DND-41 (cell line): ENCODE measurements around the gene THRB.

Experiments used
- ATAC-seq: fragments of 200-7000 bp; cut with Tn5 transposase; 3 replicates; pipeline ENCODE4 v1.9.1; 2021; ENCODE audit warnings: low read depth; ENCODE audit not compliant: insufficient read depth
- DNase-seq: peaks from one replicate; pipeline ENCODE4 v3.0.0-alpha.2; 2020
- H2AFZ ChIP-seq: 2 replicates; pipeline ENCODE4 v1.6.0; 2012; ENCODE audit warnings: low read depth, low read length
- H3K27ac ChIP-seq: 2 replicates; pipeline ENCODE4 v1.5.1; 2012; ENCODE audit warnings: low read length, inconsistent platforms
- H3K27me3 ChIP-seq: fragments of 200-600 bp; sonication (generic); 2 replicates; pipeline ENCODE4 v1.6.0; 2012; ENCODE audit warnings: low read length, mild to moderate bottlenecking, inconsistent platforms; ENCODE audit not compliant: insufficient read depth, poor library complexity
- H3K36me3 ChIP-seq: 2 replicates; pipeline ENCODE4 v1.5.1; 2012; ENCODE audit warnings: low read length, inconsistent platforms; ENCODE audit not compliant: insufficient read depth
- H3K4me1 ChIP-seq: 2 replicates; pipeline ENCODE4 v1.5.1; 2012; ENCODE audit warnings: mild to moderate bottlenecking, low read length; ENCODE audit not compliant: insufficient read depth
- H3K4me2 ChIP-seq: 2 replicates; pipeline ENCODE4 v1.6.0; 2012; ENCODE audit warnings: mild to moderate bottlenecking, moderate library complexity, low read length, inconsistent platforms; ENCODE audit not compliant: insufficient read depth
- H3K4me3 ChIP-seq, 2 experiments: fragments of 200-600 bp in 1 of 2; shearing (Covaris generic) in 1 of 2; 2 replicates each; pipeline ENCODE4 v1.5.1; 2012 to 2016; ENCODE audit warnings: inconsistent platforms in 2 of 2, low read length in 2 of 2, mild to moderate bottlenecking in 2 of 2, low read depth in 1 of 2, moderate library complexity in 1 of 2
- H3K79me2 ChIP-seq: 2 replicates; pipeline ENCODE4 v1.6.0; 2012; ENCODE audit warnings: low read length, inconsistent platforms; ENCODE audit not compliant: insufficient read depth
- H3K9ac ChIP-seq: 2 replicates; pipeline ENCODE4 v1.6.0; 2012; ENCODE audit warnings: low read depth, mild to moderate bottlenecking, inconsistent platforms, low read length, moderate library complexity
- H3K9me3 ChIP-seq: 2 replicates; pipeline ENCODE4 v1.5.1; 2012; ENCODE audit warnings: low read length, moderate library complexity, mild to moderate bottlenecking, inconsistent platforms; ENCODE audit not compliant: insufficient read depth, severe bottlenecking
- H4K20me1 ChIP-seq: 2 replicates; pipeline ENCODE4 v1.6.0; 2012; ENCODE audit warnings: low read length; ENCODE audit not compliant: insufficient read depth
- EZH2 ChIP-seq: IDR thresholded peaks from 3 replicates; pipeline ENCODE4 v1.6.1; 2012; ENCODE audit warnings: borderline replicate concordance, low read depth, mild to moderate bottlenecking, moderate library complexity, low read length, inconsistent platforms; ENCODE audit not compliant: severe bottlenecking
- TF ChIP-seq, protein P1 (sequence below): IDR thresholded peaks from 2 replicates; pipeline ENCODE4 v1.5.1; 2012; ENCODE audit warnings: borderline replicate concordance, low read length, moderate library complexity, mild to moderate bottlenecking; ENCODE audit not compliant: poor library complexity, severe bottlenecking; ENCODE audit errors: extremely low read depth

Gene THRB

DNA sequence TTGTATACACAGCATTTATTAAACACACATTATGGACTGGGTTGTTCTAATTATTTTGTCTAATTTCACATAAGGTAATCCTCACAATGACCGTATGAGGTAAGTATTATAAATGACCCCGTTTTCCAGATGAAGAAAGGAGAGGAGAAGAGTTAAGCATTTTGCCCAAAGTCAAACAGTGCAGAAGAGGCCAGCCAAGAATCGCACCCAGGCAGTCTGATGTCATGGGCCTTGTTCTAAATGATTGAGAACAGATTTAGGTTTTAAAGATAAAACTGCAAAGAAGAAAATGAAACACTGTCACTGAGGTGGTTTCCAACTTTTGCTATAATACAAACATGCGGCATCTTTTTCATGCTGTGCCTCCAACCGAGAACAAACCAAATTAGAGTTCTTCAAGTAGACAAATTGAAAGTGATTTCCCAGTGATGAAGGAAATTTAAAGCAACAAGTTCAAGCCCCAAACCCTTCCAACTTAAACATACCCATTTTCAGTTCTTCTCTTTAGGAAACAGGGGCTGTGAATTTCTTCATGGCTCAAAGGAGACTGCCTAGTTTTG, 155.3 kb downstream of the THRB start:
- Histone ChIP-seq H3K9me3 (no peaks in the 10 kb centered on the region), H4K20me1 (no peaks in the 10 kb centered on the region), H3K27me3 (no peaks in the 10 kb centered on the region), H3K27ac (no peak overlapping the region), H3K4me1 (no peaks in the 10 kb centered on the region), H3K9ac (no peak overlapping the region), H3K4me3 (no peak overlapping the region), H2AFZ (no peak overlapping the region), H3K36me3 (no peaks in the 10 kb centered on the region), H3K4me2 (no peak overlapping the region), H3K79me2 (no peaks in the 10 kb centered on the region)
- ATAC-seq (no peak), DNase-seq (no peak)
- TF ChIP-seq, protein P1, sequence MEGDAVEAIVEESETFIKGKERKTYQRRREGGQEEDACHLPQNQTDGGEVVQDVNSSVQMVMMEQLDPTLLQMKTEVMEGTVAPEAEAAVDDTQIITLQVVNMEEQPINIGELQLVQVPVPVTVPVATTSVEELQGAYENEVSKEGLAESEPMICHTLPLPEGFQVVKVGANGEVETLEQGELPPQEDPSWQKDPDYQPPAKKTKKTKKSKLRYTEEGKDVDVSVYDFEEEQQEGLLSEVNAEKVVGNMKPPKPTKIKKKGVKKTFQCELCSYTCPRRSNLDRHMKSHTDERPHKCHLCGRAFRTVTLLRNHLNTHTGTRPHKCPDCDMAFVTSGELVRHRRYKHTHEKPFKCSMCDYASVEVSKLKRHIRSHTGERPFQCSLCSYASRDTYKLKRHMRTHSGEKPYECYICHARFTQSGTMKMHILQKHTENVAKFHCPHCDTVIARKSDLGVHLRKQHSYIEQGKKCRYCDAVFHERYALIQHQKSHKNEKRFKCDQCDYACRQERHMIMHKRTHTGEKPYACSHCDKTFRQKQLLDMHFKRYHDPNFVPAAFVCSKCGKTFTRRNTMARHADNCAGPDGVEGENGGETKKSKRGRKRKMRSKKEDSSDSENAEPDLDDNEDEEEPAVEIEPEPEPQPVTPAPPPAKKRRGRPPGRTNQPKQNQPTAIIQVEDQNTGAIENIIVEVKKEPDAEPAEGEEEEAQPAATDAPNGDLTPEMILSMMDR: no peak
- no peak for TF ChIP-seq EZH2

DNA sequence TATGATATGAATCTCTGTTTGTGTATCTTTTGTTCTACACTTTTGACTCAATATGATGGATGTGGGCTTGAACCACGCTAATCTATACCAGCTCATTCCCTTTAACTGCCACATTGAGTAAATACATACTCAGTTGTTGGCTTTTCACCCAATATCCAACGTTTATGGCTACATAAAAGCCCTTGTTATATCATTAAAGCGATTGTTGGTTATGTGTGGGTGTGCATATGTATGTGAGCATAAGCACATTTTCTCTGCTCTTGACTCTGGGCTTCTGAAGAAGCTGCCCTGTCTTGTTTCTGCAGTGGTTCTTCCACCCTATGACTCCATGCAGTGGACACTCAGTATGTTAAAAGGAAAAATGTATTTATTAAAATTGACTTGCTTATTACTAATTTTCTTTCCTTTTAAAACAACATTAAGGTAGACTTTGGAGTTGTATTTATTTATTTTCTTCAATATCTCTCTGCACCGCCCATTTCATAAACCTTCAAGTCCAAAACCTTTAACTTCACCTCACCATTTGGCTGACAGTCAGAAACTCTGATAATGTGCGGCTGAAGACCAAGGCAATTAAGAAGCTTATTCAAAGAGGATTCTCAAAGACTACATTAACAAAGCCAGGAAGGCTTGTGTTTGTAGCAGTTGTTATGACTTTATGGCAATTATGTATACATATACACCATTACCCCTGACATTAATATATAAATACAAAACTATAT, 156.1 kb downstream of the THRB start:
- Histone ChIP-seq H3K79me2 (no peaks in the 10 kb centered on the region), H3K27me3 (no peaks in the 10 kb centered on the region), H3K4me1 (no peaks in the 10 kb centered on the region), H4K20me1 (no peaks in the 10 kb centered on the region), H3K36me3 (no peaks in the 10 kb centered on the region), H2AFZ (no peak overlapping the region), H3K4me3 (no peak overlapping the region), H3K9me3 (no peaks in the 10 kb centered on the region), H3K4me2 (no peak overlapping the region), H3K9ac (no peak overlapping the region), H3K27ac (no peak overlapping the region)
- no peak for TF ChIP-seq EZH2
- TF ChIP-seq, protein P1: no peak
- no peak for DNase-seq
- ATAC-seq: no peak

DNA sequence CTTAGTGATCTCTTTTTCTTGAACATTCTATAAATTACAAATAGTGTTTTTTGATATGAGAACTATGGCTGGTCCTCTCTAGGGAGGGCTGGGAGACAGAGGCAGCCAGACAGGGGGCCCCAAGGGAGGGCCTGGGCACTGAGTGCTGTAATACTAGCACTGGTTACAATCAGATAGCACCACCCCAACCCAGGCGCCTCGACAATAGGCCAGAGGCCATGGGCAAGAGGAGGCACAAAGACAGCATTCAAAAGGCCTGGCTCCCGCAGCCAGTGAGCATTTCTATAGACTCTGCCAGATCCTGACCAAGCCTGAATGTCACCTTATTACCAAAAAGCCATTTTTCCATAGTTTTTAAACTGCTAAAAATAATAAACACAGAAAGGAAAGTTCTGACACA, 158.5 kb downstream of the THRB start:
- H2AFZ ChIP-seq: no peak overlapping the region

More for the DNA sequence above, 158.5 kb downstream of the THRB start:
- no peaks in the 10 kb centered on the region for H3K9me3 ChIP-seq
- no peaks in the 10 kb centered on the region for H3K36me3 ChIP-seq
- H3K79me2 ChIP-seq: no peaks in the 10 kb centered on the region
- ATAC-seq (no peak), DNase-seq (no peak)
- H3K4me3 ChIP-seq: no peak overlapping the region
- no peak overlapping the region for H3K27ac ChIP-seq
- no peak overlapping the region for H3K9ac ChIP-seq
- no peaks in the 10 kb centered on the region for H3K27me3 ChIP-seq
- TF ChIP-seq EZH2: no peak
- TF ChIP-seq, protein P1: no peak
- H3K4me1 ChIP-seq: no peaks in the 10 kb centered on the region
- no peaks in the 10 kb centered on the region for H4K20me1 ChIP-seq
- H3K4me2 ChIP-seq: no peak overlapping the region
